Activated CD8-positive, alpha-beta memory T cell treated with anti-CD3 and anti-CD28 coated beads, Interleukin-2, amount 50 U/mL, for 4 hours (primary cell): ENCODE data around the gene CFL2.
A peak's percentile ranks its signal among the peaks of the same experiment; 100 is the strongest.
"Not testable (repeated sequence)": the region's sequence is repeated elsewhere in the genome, so short reads cannot be mapped to it uniquely, and the experiment has no call there.

ENCODE experiments used
- DNase-seq: peaks from one replicate; pipeline ENCODE4 v3.0.0-alpha.2; 2020

CFL2 gene

GRCh38 chr14:34714320-34715126 lies at the start of gene CFL2:
Gene CFL2 (minus strand): TSS chr14:34714593. CDS start chr14:34714540, 53 bp downstream.
- peak; percentile 58 for DNase-seq

- DNase-seq, result no peak
Observed at GRCh38 chr14:34755215-34755614, 40.8 kb upstream of the CFL2 start.

GRCh38 chr14:34754687-34755086 lies 40.3 kb upstream of the CFL2 start:
- DNase-seq, result no peak

- no peak for DNase-seq
Observed at GRCh38 chr14:34750670-34751069, 36.3 kb upstream of the CFL2 start.

GRCh38 chr14:34750233-34750632 lies 35.8 kb upstream of the CFL2 start:
- DNase-seq, result no peak

- DNase-seq, result no peak
Observed at GRCh38 chr14:34749408-34749807, 35.0 kb upstream of the CFL2 start.

- no peak for DNase-seq
Observed at GRCh38 chr14:34742270-34743115, 28.1 kb upstream of the CFL2 start.

- DNase-seq, result no peak
Observed at GRCh38 chr14:34741840-34742239, 27.4 kb upstream of the CFL2 start.

GRCh38 chr14:34740139-34740538 lies 25.7 kb upstream of the CFL2 start:
- not testable (repeated sequence) for DNase-seq

- not testable (repeated sequence) for DNase-seq
Observed at GRCh38 chr14:34737079-34737478, 22.7 kb upstream of the CFL2 start.

- no peak for DNase-seq
Observed at GRCh38 chr14:34733245-34733644, 18.9 kb upstream of the CFL2 start.

- no peak for DNase-seq
Observed at GRCh38 chr14:34732802-34733201, 18.4 kb upstream of the CFL2 start.

- DNase-seq, result no peak
Observed at GRCh38 chr14:34723867-34724266, 9.5 kb upstream of the CFL2 start.

GRCh38 chr14:34722723-34723545 lies 8.5 kb upstream of the CFL2 start:
- DNase-seq, result peak; percentile 21

GRCh38 chr14:34721129-34721528 lies 6.7 kb upstream of the CFL2 start:
- no peak for DNase-seq

- no peak for DNase-seq
Observed at GRCh38 chr14:34718750-34719304, 4.4 kb upstream of the CFL2 start.

- no peak for DNase-seq
Observed at GRCh38 chr14:34715127-34715863, 902 bp upstream of the CFL2 start.

GRCh38 chr14:34713681-34714319 lies 593 bp downstream of the CFL2 start:
- peak; percentile 34 for DNase-seq

GRCh38 chr14:34713122-34713680 lies 1.2 kb downstream of the CFL2 start:
- no peak for DNase-seq

- DNase-seq, result no peak
Observed at GRCh38 chr14:34711796-34712712, 2.3 kb downstream of the CFL2 start.
